K562 (cell line): ENCODE results near the gene XPR1. TPM values are rescaled to one million over a fixed set of nuclear protein-coding genes. Genes with fewer than 3 reads are reported as not detected.

Experiments
- BMI1 ChIP-seq: fragments of 150-350 bp; IDR thresholded peaks from 2 replicates; pipeline ENCODE4 v1.6.1; 2014; ENCODE audit warnings: low read length
- CBX5 ChIP-seq: IDR thresholded peaks from 2 replicates; pipeline ENCODE4 v1.6.1; 2014; ENCODE audit warnings: low read depth, borderline replicate concordance
- CTBP1 ChIP-seq: fragments of 450-650 bp; IDR thresholded peaks from 2 replicates; pipeline ENCODE4 v1.6.1; 2016; ENCODE audit warnings: borderline replicate concordance
- CUX1 ChIP-seq: fragments of 200-800 bp; sonication (Bioruptor generic); IDR thresholded peaks from 2 replicates; pipeline ENCODE4 v1.6.1; 2016; ENCODE audit warnings: missing genetic modification characterization, missing compliant biosample characterization
- E2F1 ChIP-seq: sonication (generic); formaldehyde crosslinking; IDR thresholded peaks from 2 replicates; pipeline ENCODE4 v1.8.1; 2023; ENCODE audit warnings: mild to moderate bottlenecking, missing genetic modification reagents, moderate library complexity
- GTF3C2 ChIP-seq: IDR thresholded peaks from 3 replicates; pipeline ENCODE4 v1.6.1; 2011; ENCODE audit warnings: borderline replicate concordance, mild to moderate bottlenecking, moderate library complexity; ENCODE audit not compliant: insufficient read length; ENCODE audit errors: extremely low read depth
- HNRNPUL1 ChIP-seq: fragments of 200-400 bp; formaldehyde crosslinking; IDR thresholded peaks from 2 replicates; pipeline ENCODE4 v1.6.1; 2017; ENCODE audit warnings: low read length
- HOMEZ ChIP-seq: fragments of 250-450 bp; sonication (Bioruptor Pico); IDR thresholded peaks from 2 replicates; pipeline ENCODE4 v1.4.0; 2020; ENCODE audit warnings: mild to moderate bottlenecking, moderate library complexity
- KAT7 ChIP-seq: sonication (generic); formaldehyde crosslinking; IDR thresholded peaks from 2 replicates; pipeline ENCODE4 v1.8.0; 2022; ENCODE audit warnings: missing genetic modification reagents, mild to moderate bottlenecking, borderline replicate concordance
- NCOR1 ChIP-seq: fragments of 450-650 bp; IDR thresholded peaks from 2 replicates; pipeline ENCODE4 v1.6.1; 2016; ENCODE audit warnings: mild to moderate bottlenecking, moderate library complexity
- PHF8 ChIP-seq: fragments of 200-600 bp; sonication (generic); IDR thresholded peaks from 2 replicates; pipeline ENCODE4 v1.6.1; 2012; ENCODE audit warnings: mixed run types, mild to moderate bottlenecking, inconsistent platforms, low read length, moderate library complexity, borderline replicate concordance
- TAF7 ChIP-seq: fragments of 450-650 bp; IDR thresholded peaks from 2 replicates; pipeline ENCODE4 v1.6.1; 2016; ENCODE audit warnings: missing genetic modification characterization, missing compliant biosample characterization
- ZKSCAN3 ChIP-seq: fragments of 250-450 bp; sonication (Bioruptor Pico); IDR thresholded peaks from 2 replicates; pipeline ENCODE4 v1.4.0; 2020
- ZNF695 ChIP-seq: fragments of 450-650 bp; formaldehyde crosslinking; IDR thresholded peaks from 2 replicates; pipeline ENCODE4 v1.4.0; 2020; ENCODE audit warnings: mild to moderate bottlenecking, moderate library complexity
- polyA plus RNA-seq, 8 experiments: library from polyadenylated mRNA; depleted of rRNA in 4 of 8; stranded (reverse) in 5 of 8; unstranded in 3 of 8; fragments of >200 nt; fragmentation: Nextera tagmentation in 2 of 8; fragmentation: Illumina TruSeq in 1 of 8; extraction: Ambion mirVana in 2 of 8; extraction: Trizol in 1 of 8; gene quantifications; 2 replicates each; pipeline versions ENCODE4 v1.2.1 to v1.2.3, GENCODE V29; 2011 to 2014; ENCODE audit warnings: inconsistent platforms in 1 of 8, missing spikeins in 1 of 8
- total RNA-seq, 7 experiments: library from RNA; depleted of rRNA in 6 of 7; stranded (reverse); fragments of >200 nt in 6 of 7; fragmentation: Illumina TruSeq in 2 of 7; extraction: Trizol in 2 of 7; gene quantifications; 2 replicates each; pipeline versions ENCODE4 v1.2.1 to v1.2.3, GENCODE V29; 2011 to 2021; ENCODE audit warnings: low replicate concordance in 1 of 7

Gene XPR1
- total and polyA plus RNA-seq, 9 of the 15 experiments (the other 6 are each of a cell fraction or from before 2014, with no cell fraction given) = 3.0 to 66.2 (median 38.6) TPM

- TF ChIP-seq CUX1 (CRISPR knock-in tag) = no peak; the same call in 1 of the 2 replicates
- no peak for TF ChIP-seq BMI1
- TF ChIP-seq PHF8 = peak; percentile 35; the same call in 1 of the 2 replicates
- TF ChIP-seq NCOR1 = peak; percentile 67
- no peak for TF ChIP-seq HNRNPUL1
- TF ChIP-seq E2F1 (CRISPR knock-in tag) = no peak
- TF ChIP-seq GTF3C2 = no peak
- TF ChIP-seq ZNF695 (CRISPR knock-in tag) = 0 out of 2 replicates have a peak, but pooled peaks have one; percentile 18
- TF ChIP-seq CTBP1 = peak; percentile 85; the same call in 1 of the 2 replicates
- TF ChIP-seq KAT7 = peak; percentile 35; the same call in 1 of the 2 replicates
- TF ChIP-seq ZKSCAN3 (CRISPR knock-in tag) = no peak
- TF ChIP-seq HOMEZ (CRISPR knock-in tag) = no peak
- no peak for TF ChIP-seq CBX5
- no peak for TF ChIP-seq TAF7
These were observed 20.5 kb upstream of the XPR1 start (continued) for GRCh38 chr1:180611016-180611930.
